ENCODE measurements around the gene TMEM43. TPM values are rescaled to one million over a fixed set of nuclear protein-coding genes. Genes with fewer than 3 reads are reported as not detected.

Gene TMEM43
- total RNA-seq, 4 donors from 2014 or later = 64.0 to 140 (median 76.3) TPM

GRCh38 chr3:14141602-14142341 is 16.9 kb downstream of the TMEM43 start:
- Histone ChIP-seq H3K4me1 (peaks cover 21 to 83% (median 52%) of the 10 kb centered on the region in 3 donors), H3K36me3 (peaks cover 18 to 82% (median 28%) of the 10 kb centered on the region in 3 donors), H3K4me3 (no peak overlapping the region), H3K9me3 (no peaks in the 10 kb centered on the region), H3K27ac (peak overlapping the region in 3 of 4 donors; percentile 77 to 88 (median 87)), H3K27me3 (no peaks in the 10 kb centered on the region)
- intact Hi-C loops (cut with DNase I) = no loop called here
- no peak for DNase-seq
- 83 to 88% methylated on average over 13 to 19 of the region's 19 CpGs for WGBS, 2 donors
- TF ChIP-seq POLR2A (IDR thresholded peaks at IDR 0.05) (no peak), CTCF (IDR thresholded peaks at IDR 0.05) (no peak)

DNA sequence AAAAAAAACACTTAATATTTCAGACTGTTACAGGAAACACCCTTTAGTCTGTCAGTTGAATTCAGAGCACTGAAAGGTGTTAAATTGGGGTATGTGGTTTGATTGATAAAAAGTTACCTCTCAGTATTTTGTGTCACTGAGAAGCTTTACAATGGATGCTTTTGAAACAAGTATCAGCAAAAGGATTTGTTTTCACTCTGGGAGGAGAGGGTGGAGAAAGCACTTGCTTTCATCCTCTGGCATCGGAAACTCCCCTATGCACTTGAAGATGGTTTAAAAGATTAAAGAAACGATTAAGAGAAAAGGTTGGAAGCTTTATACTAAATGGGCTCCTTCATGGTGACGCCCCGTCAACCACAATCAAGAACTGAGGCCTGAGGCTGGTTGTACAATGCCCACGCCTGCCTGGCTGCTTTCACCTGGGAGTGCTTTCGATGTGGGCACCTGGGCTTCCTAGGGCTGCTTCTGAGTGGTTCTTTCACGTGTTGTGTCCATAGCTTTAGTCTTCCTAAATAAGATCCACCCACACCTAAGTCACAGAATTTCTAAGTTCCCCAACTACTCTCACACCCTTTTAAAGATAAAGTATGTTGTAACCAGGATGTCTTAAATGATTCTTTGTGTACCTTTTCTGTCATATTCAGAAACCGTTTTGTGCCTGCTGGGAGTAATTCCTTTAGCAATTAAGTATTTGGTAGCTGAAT is 17.9 kb downstream of the TMEM43 start:
- no peak for TF ChIP-seq CTCF (IDR thresholded peaks at IDR 0.05)
- no peak for TF ChIP-seq POLR2A (IDR thresholded peaks at IDR 0.05)
- H3K9me3 ChIP-seq = no peaks in the 10 kb centered on the region
- peaks cover 20 to 82% (median 30%) of the 10 kb centered on the region in 3 donors for H3K36me3 ChIP-seq
- DNase-seq = no peak
- no peak overlapping the region for H3K4me3 ChIP-seq
- H3K27ac ChIP-seq = peak overlapping the region; percentile 73 to 88 (median 82)
- peaks cover 21 to 75% (median 47%) of the 10 kb centered on the region in 3 donors for H3K4me1 ChIP-seq
- intact Hi-C loops (cut with DNase I) = no loop called here
- no peaks in the 10 kb centered on the region for H3K27me3 ChIP-seq
- WGBS, 2 donors = 29 to 34% methylated on average over 8 of the region's 8 CpGs

DNA sequence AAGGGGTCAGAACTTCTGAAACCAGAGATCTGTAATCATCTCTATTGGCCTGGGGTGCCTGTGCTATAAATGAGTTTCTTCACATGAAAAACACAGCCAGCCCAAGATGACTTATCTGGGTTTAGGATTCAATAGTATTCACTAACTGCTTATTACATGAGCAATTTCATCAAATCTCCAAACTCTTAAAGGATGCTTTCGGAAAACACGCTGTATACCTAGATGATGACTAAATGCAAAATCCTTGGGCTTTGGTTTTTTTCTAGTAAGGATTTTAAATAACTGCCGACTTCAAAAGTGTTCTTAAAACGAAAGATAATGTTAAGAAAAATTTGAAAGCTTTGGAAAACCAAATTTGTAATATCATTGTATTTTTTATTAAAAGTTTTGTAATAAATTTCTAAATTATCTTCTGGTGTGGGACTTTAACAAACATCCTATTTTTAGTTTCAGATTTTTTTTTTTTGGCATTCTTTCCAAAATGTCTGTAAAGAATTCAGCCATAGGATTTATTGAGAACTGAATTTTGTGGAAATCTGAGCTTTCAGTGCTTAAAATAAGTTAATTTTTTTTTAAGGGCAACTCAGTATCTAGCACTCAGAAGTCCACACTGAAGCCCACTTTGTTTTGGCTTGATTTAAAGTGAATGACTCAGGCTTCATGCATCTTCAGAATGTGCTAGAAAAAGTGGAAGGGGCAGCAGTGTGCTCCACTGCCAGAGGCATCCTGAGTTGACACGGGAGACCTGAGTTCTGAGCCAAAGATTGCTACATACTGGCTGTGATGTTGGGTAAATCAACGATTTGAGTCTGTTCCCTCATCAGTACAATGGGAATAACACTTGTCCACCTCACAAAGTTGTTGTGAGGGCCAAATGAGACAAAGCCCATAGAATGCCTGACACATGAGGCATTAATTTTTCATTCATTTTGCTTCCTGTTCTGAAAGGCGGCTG is 18.7 kb downstream of the TMEM43 start:
- Histone ChIP-seq H3K27me3 (no peaks in the 10 kb centered on the region), H3K4me3 (peak overlapping the region in 1 of 4 donors; percentile 40), H3K27ac (peak overlapping the region; percentile 73 to 93 (median 82)), H3K36me3 (peaks cover 23 to 82% (median 24%) of the 10 kb centered on the region in 3 donors), H3K9me3 (no peaks in the 10 kb centered on the region), H3K4me1 (peaks cover 21 to 76% (median 47%) of the 10 kb centered on the region in 3 donors)
- TF ChIP-seq CTCF (IDR thresholded peaks at IDR 0.05) (no peak), POLR2A (IDR thresholded peaks at IDR 0.05) (no peak)
- DNase-seq = no peak
- intact Hi-C loops (cut with DNase I) = no loop called here
- 37 to 43% methylated on average over 7 of the region's 7 CpGs for WGBS, 2 donors

DNA sequence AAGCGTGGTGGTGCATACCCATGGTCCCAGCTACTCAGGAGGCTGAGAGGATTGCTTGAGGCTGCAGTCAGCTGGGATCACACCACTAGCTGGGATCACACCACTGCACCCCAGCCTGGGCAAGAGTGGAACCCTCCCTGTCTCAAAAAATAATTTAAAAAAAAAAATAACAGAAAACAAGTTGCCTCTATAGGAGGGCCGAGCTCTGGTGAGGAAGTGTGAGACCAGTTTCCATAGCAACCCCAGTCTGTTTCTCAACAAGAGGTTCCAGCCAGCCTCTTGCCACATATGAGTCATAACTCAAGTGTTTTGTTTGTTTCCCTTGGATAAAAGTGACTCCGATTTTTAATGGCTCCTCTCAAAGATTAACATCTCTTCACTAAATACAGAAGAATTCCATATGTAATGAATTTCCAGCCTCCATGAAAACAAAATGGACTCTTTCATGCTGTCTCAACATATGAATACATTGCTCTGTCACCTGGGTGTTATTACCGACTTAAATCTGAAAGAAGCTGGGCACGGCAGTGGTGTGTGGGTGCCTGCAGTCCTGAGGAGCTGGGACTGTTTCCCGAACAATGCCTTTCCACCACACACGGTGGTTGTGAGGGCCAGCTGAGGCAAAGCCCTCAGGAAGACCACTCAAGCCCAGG is 19.7 kb downstream of the TMEM43 start:
- DNase-seq = peak; percentile 40
- WGBS, 2 donors = 5 to 7% methylated on average over 5 to 7 of the region's 7 CpGs
- Histone ChIP-seq H3K27ac (peak overlapping the region; percentile 73 to 93 (median 82)), H3K9me3 (no peaks in the 10 kb centered on the region), H3K36me3 (peaks cover 15 to 82% (median 16%) of the 10 kb centered on the region in 3 donors), H3K4me3 (peak overlapping the region in 2 of 4 donors; percentile 19 to 52), H3K27me3 (no peaks in the 10 kb centered on the region), H3K4me1 (peaks cover 21 to 76% (median 47%) of the 10 kb centered on the region in 3 donors)
- TF ChIP-seq POLR2A (IDR thresholded peaks at IDR 0.05) = no peak
- TF ChIP-seq CTCF (IDR thresholded peaks at IDR 0.05) = no peak
- intact Hi-C loops (cut with DNase I) = no loop called here
